GM19193 (cell line): ENCODE results near the gene PDCD1LG2.

Experiments
- POLR2A ChIP-seq: IDR thresholded peaks from 4 replicates; pipeline ENCODE4 v1.6.1; 2011; ENCODE audit not compliant: insufficient read depth, insufficient read length; ENCODE audit errors: extremely low read depth

Gene PDCD1LG2

GRCh38 chr9:5513966-5514616, 3.8 kb downstream of the PDCD1LG2 start:
- no peak for TF ChIP-seq POLR2A

- TF ChIP-seq POLR2A, result no peak
Observed at GRCh38 chr9:5514617-5515260, 4.4 kb downstream of the PDCD1LG2 start.

- no peak for TF ChIP-seq POLR2A
Observed at GRCh38 chr9:5515261-5515650, 4.9 kb downstream of the PDCD1LG2 start.

DNA sequence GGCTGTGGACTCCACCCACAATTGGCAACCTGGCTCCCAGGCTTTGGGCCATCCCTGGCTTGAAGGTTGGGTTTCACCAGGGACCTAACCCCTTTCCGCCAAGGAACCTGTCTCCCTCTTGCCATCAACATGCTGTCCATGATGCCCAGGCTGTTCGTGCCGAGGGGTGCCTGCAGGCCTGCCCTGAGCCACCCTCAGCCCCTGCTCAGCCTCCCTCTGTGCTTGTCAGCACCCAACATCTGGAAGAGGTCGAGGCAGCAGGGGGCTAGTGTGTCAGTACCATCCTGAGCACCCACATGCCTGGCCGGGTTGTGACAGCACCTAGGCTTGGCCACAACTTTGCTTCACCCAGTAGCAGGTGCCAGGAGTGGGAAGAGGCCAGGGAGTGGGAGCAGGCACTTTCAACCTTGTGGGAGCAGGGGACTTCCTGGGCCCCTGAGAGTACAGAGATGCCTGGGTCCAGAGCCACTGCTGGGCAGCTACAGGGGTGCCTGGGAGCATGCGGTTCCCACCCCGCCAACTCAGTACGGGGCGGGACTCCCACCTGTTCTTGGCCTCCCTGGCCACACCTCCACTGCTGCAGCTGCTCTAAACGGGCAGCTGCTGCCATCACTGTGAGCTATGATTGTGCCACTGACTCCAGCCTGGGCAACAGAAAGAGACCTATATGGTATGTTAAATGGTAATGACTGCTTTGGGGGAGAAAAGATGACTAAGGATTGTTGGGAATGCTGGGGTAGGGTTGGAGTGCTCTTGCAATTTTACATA, 6.3 kb downstream of the PDCD1LG2 start:
- no peak for TF ChIP-seq POLR2A

- no peak for TF ChIP-seq POLR2A
Observed at GRCh38 chr9:5518171-5518936, 8.0 kb downstream of the PDCD1LG2 start.

GRCh38 chr9:5518937-5519319, 8.6 kb downstream of the PDCD1LG2 start:
- no peak for TF ChIP-seq POLR2A

- TF ChIP-seq POLR2A, result no peak
Observed at GRCh38 chr9:5524090-5524489, 13.8 kb downstream of the PDCD1LG2 start.

DNA sequence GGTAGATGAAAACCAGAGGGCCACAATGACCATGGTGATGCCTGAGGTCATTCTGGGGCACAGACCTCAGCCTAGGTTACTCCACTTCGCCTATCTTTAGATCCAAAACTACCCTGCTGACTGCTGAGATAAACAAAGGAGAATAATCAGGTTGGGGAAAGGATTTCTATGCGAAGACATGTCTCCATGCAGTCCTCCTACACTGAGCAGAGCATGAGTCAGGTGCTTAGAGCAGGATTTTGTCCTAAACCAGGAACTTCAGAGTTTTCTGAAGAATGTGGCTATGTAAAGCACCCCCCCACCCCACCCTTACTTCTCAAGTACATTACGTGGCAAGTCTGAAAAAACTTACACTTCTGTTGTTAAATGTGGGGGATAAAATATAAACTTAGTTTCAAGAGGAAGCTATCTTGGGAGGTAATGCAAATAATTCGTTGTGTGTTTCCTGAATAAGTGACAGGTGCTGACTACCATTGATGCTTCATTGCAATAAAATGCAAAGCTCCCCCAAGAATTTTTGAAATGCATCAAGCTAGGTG, 19.4 kb downstream of the PDCD1LG2 start:
- TF ChIP-seq POLR2A, result no peak

- no peak for TF ChIP-seq POLR2A
Observed at GRCh38 chr9:5531101-5531882, 21.0 kb downstream of the PDCD1LG2 start.

GRCh38 chr9:5532306-5532705, 22.0 kb downstream of the PDCD1LG2 start:
- TF ChIP-seq POLR2A, result no peak

DNA sequence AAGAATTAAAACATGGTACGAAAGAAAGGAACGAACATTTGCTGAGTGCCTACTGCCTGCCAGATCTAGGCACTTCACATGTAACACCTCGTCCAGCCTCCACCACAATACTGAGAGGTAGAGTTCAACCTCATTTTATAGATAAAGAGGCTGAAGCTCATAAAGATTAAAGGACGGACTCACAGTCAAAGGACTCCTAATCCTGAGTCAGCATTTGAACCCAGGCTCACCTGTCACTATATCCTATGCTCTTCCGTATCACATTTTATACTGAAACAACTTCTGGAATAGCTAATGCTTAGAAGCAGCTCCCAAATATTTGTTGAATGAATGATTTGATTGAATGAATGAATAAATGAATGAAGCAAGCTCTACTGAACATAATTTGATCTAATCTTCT, 22.5 kb downstream of the PDCD1LG2 start:
- TF ChIP-seq POLR2A, result no peak

DNA sequence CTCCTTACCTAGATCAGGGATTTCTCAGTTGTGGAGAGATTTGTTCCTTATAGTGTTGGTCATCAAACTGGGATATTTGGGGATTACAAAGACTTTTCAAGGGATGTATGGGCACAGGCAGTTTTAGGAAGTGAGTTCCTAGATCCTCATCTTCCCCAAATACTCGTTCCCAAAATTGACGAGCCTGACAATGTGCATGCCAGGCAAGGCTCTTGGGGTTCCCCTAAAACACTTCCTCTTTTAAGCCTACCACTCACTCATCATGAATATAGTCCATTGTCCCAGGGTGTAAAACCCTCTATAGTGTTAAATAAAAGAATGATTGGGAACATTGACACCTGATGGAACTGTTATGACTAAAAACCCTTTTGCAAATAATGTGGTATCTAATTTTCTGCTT, 26.4 kb downstream of the PDCD1LG2 start:
- TF ChIP-seq POLR2A, result no peak

DNA sequence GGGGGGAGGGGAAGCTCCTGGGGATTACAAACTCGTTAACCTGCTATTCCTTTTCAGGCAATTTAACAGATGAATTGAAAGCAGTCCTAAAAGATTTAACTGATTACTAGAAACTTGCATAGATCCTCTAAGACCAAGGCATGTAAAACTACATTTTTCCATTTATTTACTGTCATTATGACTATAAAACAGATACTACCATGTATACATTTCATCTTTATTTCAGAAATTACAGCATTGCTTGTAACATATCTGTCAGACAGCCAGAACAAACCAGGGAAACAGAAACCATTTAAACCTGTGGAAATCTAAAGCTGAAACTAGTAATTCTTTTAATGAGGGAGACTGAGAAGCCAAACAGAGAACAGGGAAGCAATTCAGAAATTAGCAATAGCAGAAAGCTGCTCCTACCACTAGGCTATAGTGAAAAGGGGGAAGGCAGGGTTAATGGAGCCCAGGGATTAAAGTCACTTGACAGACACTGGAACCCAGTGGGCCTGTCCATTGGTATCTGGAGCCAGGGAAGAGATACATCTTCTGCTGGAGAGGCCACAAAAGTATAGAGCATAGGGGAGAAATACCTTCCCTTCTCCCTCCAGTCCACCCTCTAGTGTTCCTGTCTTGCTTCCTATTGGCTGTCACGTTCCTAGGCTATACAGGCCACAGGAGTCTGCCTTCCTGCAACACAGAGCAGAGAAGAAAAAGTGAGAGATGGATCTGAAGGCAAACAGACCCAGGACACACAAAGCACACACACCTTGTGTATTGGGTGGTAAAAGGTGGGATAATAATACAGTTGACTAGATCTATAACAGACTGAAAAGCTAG, 33.8 kb downstream of the PDCD1LG2 start:
- TF ChIP-seq POLR2A, result no peak
